Natural killer cell (primary cell): ENCODE data around the gene KRTAP10-10. TPM values are rescaled to one million over a fixed set of nuclear protein-coding genes. Genes with fewer than 3 reads are reported as not detected.

ENCODE experiments used
- ATAC-seq, 3 donors: fragments of 150-1000 bp in 2 of 3; fragments of 200-7000 bp in 1 of 3; cut with Tn5 transposase; 1 replicate in 1 of 3; 2 replicates in 2 of 3; pipeline ENCODE4 v1.10.0; 2021; ENCODE audit warnings: mild to moderate bottlenecking in 2 of 3, moderate library complexity in 2 of 3
- DNase-seq, 2 donors: peaks; one replicate each; pipeline versions ENCODE4 v3.0.0 to v3.0.0-alpha.2; 2013 to 2021; ENCODE audit warnings: mixed read lengths in 1 of 2
- H3K27ac ChIP-seq: one replicate; pipeline ENCODE4 v1.5.1; 2013; ENCODE audit warnings: mild to moderate bottlenecking, low read length
- H3K27me3 ChIP-seq: one replicate; pipeline ENCODE4 v1.6.1; 2013; ENCODE audit warnings: low read length; ENCODE audit not compliant: control insufficient read depth, insufficient read depth
- H3K36me3 ChIP-seq: one replicate; pipeline ENCODE4 v1.6.1; 2013; ENCODE audit warnings: low read length; ENCODE audit not compliant: control insufficient read depth, insufficient read depth
- H3K4me1 ChIP-seq: one replicate; pipeline ENCODE4 v1.6.1; 2013; ENCODE audit warnings: low read length; ENCODE audit not compliant: control insufficient read depth, insufficient read depth
- H3K4me3 ChIP-seq: one replicate; pipeline ENCODE4 v1.5.1; 2013; ENCODE audit warnings: low read length
- H3K9me3 ChIP-seq: one replicate; pipeline ENCODE4 v1.6.1; 2013; ENCODE audit warnings: low read length; ENCODE audit not compliant: control insufficient read depth, insufficient read depth
- H3K27ac Mint-ChIP-seq, 2 donors: one replicate each; pipeline ENCODE4 v1.8.0; 2022; ENCODE audit warnings: mild to moderate bottlenecking in 2 of 2, mixed read lengths in 2 of 2, moderate library complexity in 1 of 2
- H3K27me3 Mint-ChIP-seq, 2 donors: one replicate each; pipeline ENCODE4 v1.8.0; 2022; ENCODE audit warnings: low read depth in 2 of 2, mixed read lengths in 2 of 2
- H3K36me3 Mint-ChIP-seq: one replicate; pipeline ENCODE4 v1.8.0; 2022; ENCODE audit warnings: mixed read lengths
- H3K4me1 Mint-ChIP-seq, 2 donors: one replicate each; pipeline ENCODE4 v1.8.0; 2022; ENCODE audit warnings: mixed read lengths in 2 of 2
- H3K4me3 Mint-ChIP-seq: one replicate; pipeline ENCODE4 v1.8.0; 2022; ENCODE audit warnings: mild to moderate bottlenecking, moderate library complexity, mixed read lengths
- H3K9me3 Mint-ChIP-seq, 2 donors: one replicate each; pipeline ENCODE4 v1.8.0; 2022; ENCODE audit warnings: mixed read lengths in 2 of 2
- CTCF ChIP-seq: fragments of 200-600 bp; IDR thresholded peaks from one replicate; pipeline ENCODE4 v1.8.0; 2022; ENCODE audit warnings: antibody characterized with exemption
- whole genome bisulfite sequencing: methylation state at CpG from one replicate; pipeline ENCODE4 v1.1.7; 2013; ENCODE audit warnings: missing lambda C conversion rate; ENCODE audit not compliant: insufficient coverage; 5-methylcytosine and 5-hydroxymethylcytosine counted together
- intact Hi-C: fragments of 100-400 bp; cut with micrococcal nuclease; formaldehyde crosslinking; loops from one replicate; pipeline ENCODE4 v1.14.2; 2022
- total RNA-seq, 4 donors: library from RNA; stranded (reverse); fragments of 120-200 nt in 1 of 4; gene quantifications; one replicate each; pipeline versions ENCODE4 v1.2.3 to v1.2.4, GENCODE V29; 2013 to 2022

Gene KRTAP10-10
- total RNA-seq, 3 donors from 2014 or later (not counting 1 experiment from before 2014, with no cell fraction given) = not detected

GRCh38 chr21:44615466-44615865 is 21.7 kb upstream of the KRTAP10-10 start:
- Mint-ChIP-seq H3K27me3 (peaks cover 0 to 2% of the 10 kb centered on the region in 2 donors), H3K36me3 (peaks cover 17% of the 10 kb centered on the region), H3K9me3 (peaks cover 2 to 18% of the 10 kb centered on the region in 2 donors), H3K4me3 (no peak overlapping the region), H3K4me1 (peaks cover 25 to 44% of the 10 kb centered on the region in 2 donors), H3K27ac (no peak overlapping the region)
- WGBS = 88% methylated on average over 5 of the region's 8 CpGs
- no peak overlapping the region for H3K4me3 ChIP-seq
- H3K27ac ChIP-seq = no peak overlapping the region
- ATAC-seq = no peak
- no peak for TF ChIP-seq CTCF
- intact Hi-C loops = no loop called here
- H3K36me3 ChIP-seq = no peaks in the 10 kb centered on the region
- no peaks in the 10 kb centered on the region for H3K27me3 ChIP-seq
- DNase-seq = no peak
- peaks cover 31% of the 10 kb centered on the region for H3K4me1 ChIP-seq
- H3K9me3 ChIP-seq = peaks cover 19% of the 10 kb centered on the region

- Histone ChIP-seq H3K4me1 (peaks cover 31% of the 10 kb centered on the region), H3K27me3 (no peaks in the 10 kb centered on the region), H3K36me3 (no peaks in the 10 kb centered on the region), H3K27ac (no peak overlapping the region), H3K4me3 (no peak overlapping the region), H3K9me3 (peaks cover 14% of the 10 kb centered on the region)
- H3K4me1 Mint-ChIP-seq = peaks cover 29 to 47% of the 10 kb centered on the region in 2 donors
- H3K9me3 Mint-ChIP-seq = peaks cover 5 to 21% of the 10 kb centered on the region in 2 donors
- intact Hi-C loops = no loop called here
- DNase-seq = no peak
- H3K4me3 Mint-ChIP-seq = no peak overlapping the region
- H3K27me3 Mint-ChIP-seq = peaks cover 0 to 2% of the 10 kb centered on the region in 2 donors
- H3K36me3 Mint-ChIP-seq = peaks cover 22% of the 10 kb centered on the region
- peak overlapping the region in 1 of 2 donors; percentile 95 for H3K27ac Mint-ChIP-seq
- no peak for ATAC-seq
- TF ChIP-seq CTCF = no peak
- WGBS = 89% methylated on average over 17 of the region's 17 CpGs
Measured at GRCh38 chr21:44615911-44616590, 21.1 kb upstream of the KRTAP10-10 start.

- ATAC-seq = no peak
- peaks cover 0 to 2% of the 10 kb centered on the region in 2 donors for H3K27me3 Mint-ChIP-seq
- H3K36me3 Mint-ChIP-seq = peaks cover 22% of the 10 kb centered on the region
Measured at GRCh38 chr21:44616591-44616926, 20.6 kb upstream of the KRTAP10-10 start.

More at GRCh38 chr21:44616591-44616926, 20.6 kb upstream of the KRTAP10-10 start:
- Histone ChIP-seq H3K36me3 (no peaks in the 10 kb centered on the region), H3K27ac (no peak overlapping the region), H3K4me3 (no peak overlapping the region), H3K4me1 (peaks cover 31% of the 10 kb centered on the region), H3K9me3 (peaks cover 9% of the 10 kb centered on the region), H3K27me3 (no peaks in the 10 kb centered on the region)
- intact Hi-C loops = no loop called here
- 90% methylated on average over 16 of the region's 16 CpGs for WGBS
- Mint-ChIP-seq H3K4me3 (no peak overlapping the region), H3K27ac (peak overlapping the region in 1 of 2 donors; percentile 95), H3K4me1 (peaks cover 29 to 47% of the 10 kb centered on the region in 2 donors), H3K9me3 (peaks cover 5 to 18% of the 10 kb centered on the region in 2 donors)
- DNase-seq = no peak
- TF ChIP-seq CTCF = no peak
